ENCODE results near the gene PLCD3. TPM values are rescaled to one million over a fixed set of nuclear protein-coding genes. Genes with fewer than 3 reads are reported as not detected.

The PLCD3 gene
- total RNA-seq, 1 donor from 2014 or later: 70.9 TPM

GRCh38 chr17:45070001-45070400 is 62.3 kb downstream of the PLCD3 start:
- no peak for DNase-seq

GRCh38 chr17:45067637-45068036 is 64.7 kb downstream of the PLCD3 start:
- DNase-seq: no peak

- DNase-seq: no peak
Measured at GRCh38 chr17:45063198-45063597, 69.1 kb downstream of the PLCD3 start.

GRCh38 chr17:45061606-45062205 is 70.6 kb downstream of the PLCD3 start:
- no peak for DNase-seq

- peak; percentile 100 for DNase-seq
Measured at GRCh38 chr17:45060797-45061605, 71.3 kb downstream of the PLCD3 start, which contains the start of gene NMT1. Gene NMT1 (plus strand): TSS chr17:45061317. CDS start chr17:45061330, 13 bp downstream.

- DNase-seq: no peak
Measured at GRCh38 chr17:45060382-45060796, 71.9 kb downstream of the PLCD3 start.

Small RNAs within 50 kb of the gene (small RNA-seq; reads per million reads assigned to genes)
- 0.16 reads per million, percentile 9 among the genes with 10 or more reads in this experiment for gene MIR6784 (ENCODE audit: low replicate concordance)
- gene RF00019 (ENCODE audit: low replicate concordance): not detected

Other genes with a start within 250 kb of the PLCD3 start
- gene EFTUD2, start 233.1 kb downstream of the PLCD3 start, total RNA-seq: 92.0 TPM
- gene GFAP, start 217.0 kb downstream of the PLCD3 start, total RNA-seq: 1.7 TPM
- gene KIF18B, start 184.7 kb downstream of the PLCD3 start, total RNA-seq: 3.6 TPM
- 1.2 TPM for gene C1QL1, start 164.2 kb downstream of the PLCD3 start, total RNA-seq
- gene DCAKD, start 80.9 kb downstream of the PLCD3 start, total RNA-seq: 42.6 TPM
- gene NMT1, start 71.2 kb downstream of the PLCD3 start, total RNA-seq: 75.8 TPM
- gene ACBD4, start 3.2 kb upstream of the PLCD3 start, total RNA-seq: 7.1 TPM
- gene HEXIM1, start 16.0 kb upstream of the PLCD3 start, total RNA-seq: 20.3 TPM
- gene HEXIM2, start 29.4 kb upstream of the PLCD3 start, total RNA-seq: 5.6 TPM
- gene FMNL1, start 89.4 kb upstream of the PLCD3 start, total RNA-seq: 8.2 TPM
- gene SPATA32, start 129.6 kb upstream of the PLCD3 start, total RNA-seq: not detected
- 14.6 TPM for gene MAP3K14, start 184.5 kb upstream of the PLCD3 start, total RNA-seq